Right hindlimb (tissue), 1 donor: ENCODE data around the gene EME1.

Experiments
- DNase-seq: peaks from one replicate; pipeline ENCODE4 v3.0.0-alpha.2; 2018

Gene EME1

DNA sequence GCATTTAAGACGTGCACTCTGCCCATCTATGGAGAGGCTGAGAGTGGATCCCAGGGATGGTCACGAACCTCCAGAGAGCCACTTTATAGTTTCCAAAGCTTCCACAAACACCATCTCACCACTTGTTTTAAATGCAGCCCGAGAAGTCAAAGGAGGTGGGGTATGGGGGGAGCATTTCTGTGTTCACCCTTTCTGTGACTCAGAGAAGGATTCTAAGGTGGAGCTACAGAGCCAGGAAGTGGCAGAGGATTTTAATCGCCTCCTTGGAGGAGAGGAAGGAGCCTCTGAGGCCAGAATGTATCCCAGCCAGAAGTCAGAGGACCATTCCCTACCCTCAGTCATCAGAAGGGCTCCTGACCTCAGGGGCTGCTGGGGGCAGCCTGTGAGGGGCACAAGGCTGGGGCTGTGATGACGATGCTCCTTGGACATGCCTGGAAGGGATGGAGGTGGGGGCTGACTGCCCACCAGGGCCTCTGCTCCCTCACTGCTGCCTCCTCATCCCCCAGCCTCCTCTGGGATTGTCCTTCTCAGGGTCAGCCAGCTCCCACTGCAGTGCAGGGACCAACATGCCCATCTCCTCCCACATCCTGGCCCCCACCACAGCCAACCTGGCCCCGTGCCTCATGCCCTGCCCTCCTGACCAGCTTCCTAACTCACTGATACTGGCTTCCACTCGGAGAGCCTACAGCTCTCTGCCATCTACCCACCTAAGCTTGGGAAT, 24.3 kb upstream of the EME1 start:
- DNase-seq = peak; percentile 12

DNA sequence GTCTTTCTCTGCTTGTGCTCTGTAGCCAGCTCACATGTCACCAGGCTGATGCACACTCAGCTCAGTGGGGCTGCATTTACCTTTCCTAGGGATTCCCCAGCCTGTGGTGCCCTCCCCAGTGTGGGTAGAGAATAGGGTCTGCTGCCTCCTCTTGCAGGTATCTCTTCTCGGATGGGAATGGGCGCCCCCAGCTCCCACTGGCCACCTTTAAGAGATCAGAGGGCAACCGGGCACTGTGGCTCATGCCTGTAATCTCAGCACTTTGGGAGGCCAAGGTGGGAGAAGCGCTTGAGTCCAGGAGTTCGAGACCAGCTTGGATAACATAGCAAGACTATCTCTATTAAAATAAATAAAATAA, 23.8 kb upstream of the EME1 start:
- DNase-seq = peak; percentile 14

DNA sequence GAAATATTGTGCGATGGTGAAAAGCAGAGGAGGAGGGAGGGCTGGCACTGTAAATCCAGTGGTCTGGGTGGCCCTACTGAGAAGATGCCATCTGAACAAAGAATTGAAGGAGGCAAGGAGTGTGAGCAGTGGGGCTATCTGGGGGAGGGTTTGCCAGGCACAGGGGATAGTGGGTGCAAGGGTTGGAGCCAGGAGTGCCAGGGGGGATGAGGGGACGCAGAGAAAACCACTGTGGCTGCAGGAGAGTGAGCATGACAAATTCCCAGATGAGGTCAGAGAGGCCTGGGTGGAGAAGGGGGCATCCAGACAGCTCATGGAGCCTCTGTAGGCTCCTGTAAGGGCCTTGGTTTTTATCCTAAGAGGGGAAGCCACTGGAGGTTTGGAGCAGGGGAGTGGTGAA, 22.3 kb upstream of the EME1 start:
- no peak for DNase-seq

DNA sequence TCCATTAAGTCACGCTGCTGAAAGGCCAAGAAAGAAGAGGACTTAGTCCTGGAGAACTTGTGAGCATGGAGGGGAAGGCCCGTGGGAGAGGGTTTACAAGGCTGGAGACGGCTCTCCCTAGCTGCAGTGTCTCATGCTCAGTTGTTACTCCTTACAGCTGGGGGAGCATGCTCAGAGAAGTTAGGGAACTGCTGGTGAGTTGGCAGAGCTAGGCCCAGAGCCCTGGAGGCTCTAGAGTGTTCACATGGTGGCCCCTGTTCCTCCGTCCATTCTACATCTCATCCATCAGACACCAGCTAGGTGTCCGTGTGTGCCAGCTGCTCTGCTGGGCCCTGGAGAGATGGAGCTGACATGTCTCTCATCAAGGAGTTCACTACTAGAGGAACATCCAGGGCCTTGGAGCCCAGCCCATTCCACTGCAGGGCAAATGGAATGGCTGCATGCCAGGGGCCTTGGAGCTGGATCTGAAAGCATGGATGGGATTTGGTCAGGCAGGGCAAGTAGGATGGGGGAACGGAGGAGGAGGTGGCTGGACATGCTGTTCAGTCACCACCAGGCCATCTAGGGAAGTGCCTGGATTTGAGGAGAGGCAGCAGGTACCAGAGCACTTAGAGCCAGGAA, 20.8 kb upstream of the EME1 start:
- DNase-seq = peak; percentile 24

DNA sequence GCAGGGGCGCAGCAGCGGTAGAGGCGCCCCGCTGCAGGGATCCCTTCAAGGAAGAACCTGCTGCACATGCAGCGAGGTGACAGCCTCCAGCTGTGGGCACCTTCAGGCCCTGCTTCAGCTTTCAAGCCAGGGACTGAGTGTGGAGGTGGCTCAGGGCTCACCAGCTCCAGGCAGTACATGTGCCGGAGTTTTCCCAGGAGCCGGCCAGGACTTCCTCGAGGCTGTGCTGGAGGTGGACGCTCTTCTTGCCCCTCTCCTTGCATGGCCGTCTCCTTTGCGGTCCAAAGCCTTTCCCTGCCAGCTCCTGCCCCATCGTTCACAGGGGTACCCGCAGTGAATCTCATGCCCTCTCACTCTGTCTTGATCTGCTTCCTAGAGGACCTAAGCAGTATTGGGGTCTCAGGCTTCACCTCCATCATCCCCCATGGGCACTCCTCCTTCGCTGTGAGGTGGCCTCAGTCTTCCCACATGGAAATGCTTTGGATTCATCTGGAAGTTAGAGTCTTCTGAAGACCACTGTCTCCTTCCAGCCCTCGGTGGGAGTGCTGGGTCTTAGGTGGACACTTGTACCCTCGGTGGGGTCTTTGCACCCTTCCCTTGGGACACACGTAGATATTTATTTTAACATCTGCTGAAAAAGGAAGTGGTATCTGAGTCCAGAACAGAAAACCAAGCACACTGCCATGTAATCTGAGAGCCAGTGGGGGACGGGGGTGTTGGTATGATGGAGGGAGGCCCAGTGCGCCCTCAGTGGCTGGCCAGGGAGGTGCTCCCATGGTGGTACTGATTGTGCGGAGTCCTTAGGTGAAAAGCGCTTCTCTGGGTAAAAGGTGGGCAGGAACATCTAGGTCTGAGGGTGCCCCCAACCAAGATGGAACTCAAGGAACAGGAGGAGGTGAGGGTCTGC, 20.1 kb upstream of the EME1 start:
- peak; percentile 16 for DNase-seq

DNA sequence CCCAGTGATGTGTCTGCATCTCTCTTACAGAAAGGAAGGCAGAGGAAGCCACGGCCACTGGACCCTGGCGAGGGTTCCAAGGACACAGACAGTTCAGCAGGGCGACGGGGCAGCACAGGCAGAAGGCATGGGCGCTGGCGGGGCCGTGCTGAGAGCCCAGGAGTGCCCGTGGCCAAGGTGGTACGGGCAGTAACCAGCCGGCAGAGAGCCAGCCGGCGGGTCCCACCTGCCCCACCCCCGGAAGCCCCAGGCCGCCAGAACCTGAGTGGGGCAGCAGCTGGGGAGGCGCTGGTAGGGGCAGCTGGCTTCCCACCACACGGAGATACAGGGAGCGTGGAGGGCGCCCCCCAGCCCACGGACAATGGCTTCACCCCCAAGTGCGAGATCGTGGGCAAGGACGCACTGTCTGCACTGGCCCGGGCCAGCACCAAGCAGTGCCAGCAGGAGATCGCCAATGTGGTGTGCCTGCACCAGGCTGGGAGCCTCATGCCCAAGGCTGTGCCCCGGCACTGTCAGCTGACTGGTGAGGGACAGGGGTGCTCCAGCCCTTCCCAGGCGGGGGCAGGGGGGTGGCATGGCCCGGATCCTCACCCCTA, 19.3 kb upstream of the EME1 start:
- DNase-seq = peak; percentile 16

DNA sequence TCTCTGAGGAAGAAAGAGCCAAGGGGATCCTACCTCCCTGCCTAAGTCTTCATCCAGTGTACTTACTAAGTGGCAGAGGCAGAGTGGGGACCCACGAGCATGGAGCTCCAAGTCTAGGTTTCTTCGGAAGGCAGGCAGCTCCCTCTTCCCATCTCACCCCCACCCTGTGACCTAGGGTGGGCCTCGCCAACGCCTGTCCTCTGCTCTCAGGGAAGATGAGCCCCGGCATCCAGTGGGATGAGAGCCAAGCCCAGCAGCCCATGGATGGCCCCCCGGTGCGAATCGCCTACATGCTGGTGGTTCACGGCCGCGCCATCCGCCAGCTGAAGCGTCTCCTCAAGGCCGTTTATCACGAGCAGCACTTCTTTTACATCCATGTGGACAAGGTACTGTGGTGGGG, 18.8 kb upstream of the EME1 start:
- DNase-seq = no peak

DNA sequence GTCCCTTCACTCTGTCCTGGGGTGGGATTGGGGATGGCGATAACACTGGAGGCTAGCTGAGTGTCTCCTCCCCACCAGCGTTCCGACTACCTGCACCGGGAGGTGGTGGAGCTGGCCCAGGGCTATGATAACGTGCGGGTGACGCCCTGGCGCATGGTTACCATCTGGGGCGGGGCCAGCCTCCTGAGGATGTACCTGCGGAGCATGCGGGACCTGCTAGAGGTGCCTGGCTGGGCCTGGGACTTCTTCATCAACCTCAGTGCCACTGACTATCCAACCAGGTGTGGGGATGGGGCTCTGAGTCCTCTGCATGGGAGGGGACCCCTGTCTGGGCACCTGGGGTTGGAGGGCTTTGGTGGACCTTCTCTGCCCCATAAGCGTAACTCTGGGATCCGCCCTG, 18.3 kb upstream of the EME1 start:
- peak; percentile 15 for DNase-seq

DNA sequence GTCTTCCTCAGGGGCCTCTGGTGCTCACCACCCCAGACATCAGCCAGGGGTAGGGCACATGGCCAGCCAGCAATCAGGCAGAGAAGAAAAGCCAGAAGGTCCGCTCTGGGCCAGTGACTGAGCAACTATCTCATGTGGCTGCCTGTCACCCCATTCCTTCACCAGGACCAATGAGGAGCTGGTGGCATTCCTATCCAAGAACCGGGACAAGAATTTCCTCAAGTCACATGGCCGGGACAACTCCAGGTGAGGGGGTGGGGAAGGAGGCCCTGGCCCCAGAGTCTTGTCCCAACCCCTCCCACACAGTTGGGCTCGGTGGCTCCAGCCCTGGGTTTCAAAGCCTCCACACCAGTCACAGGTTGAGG, 17.7 kb upstream of the EME1 start:
- peak; percentile 13 for DNase-seq

DNA sequence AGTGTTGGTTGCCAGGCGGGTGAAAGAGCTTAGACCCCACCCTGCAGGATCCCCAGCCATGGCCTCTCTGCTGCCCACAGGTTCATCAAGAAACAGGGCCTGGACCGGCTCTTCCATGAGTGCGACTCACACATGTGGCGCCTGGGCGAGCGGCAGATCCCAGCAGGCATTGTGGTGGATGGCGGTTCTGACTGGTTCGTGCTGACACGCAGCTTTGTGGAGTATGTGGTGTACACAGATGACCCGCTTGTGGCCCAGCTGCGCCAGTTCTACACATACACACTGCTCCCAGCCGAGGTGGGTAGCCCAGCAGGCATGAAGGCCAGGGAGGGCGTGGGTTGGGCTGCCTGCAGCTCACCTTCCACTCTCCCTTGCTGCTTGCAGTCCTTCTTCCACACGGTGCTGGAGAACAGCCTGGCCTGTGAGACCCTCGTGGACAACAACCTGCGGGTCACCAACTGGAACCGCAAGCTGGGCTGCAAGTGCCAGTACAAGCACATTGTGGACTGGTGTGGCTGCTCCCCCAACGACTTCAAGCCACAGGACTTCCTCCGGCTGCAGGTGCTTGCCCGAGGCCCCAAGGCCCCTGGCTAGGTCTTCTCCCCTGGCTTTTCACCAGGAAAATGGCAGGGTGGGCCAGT, 17.2 kb upstream of the EME1 start:
- peak; percentile 16 for DNase-seq

DNA sequence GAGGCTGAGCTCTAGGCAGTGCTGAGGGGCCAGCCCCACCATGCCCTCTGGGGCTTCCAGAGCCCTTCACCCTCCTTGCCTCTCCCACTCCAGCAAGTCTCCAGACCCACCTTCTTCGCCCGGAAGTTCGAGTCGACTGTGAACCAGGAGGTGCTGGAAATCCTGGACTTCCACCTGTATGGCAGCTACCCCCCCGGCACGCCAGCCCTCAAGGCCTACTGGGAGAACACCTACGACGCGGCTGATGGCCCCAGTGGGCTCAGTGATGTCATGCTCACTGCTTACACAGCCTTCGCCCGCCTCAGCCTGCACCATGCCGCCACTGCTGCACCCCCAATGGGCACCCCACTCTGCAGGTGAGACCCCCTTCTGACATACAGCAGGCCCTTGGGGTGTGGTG, 16.6 kb upstream of the EME1 start:
- DNase-seq = no peak

DNA sequence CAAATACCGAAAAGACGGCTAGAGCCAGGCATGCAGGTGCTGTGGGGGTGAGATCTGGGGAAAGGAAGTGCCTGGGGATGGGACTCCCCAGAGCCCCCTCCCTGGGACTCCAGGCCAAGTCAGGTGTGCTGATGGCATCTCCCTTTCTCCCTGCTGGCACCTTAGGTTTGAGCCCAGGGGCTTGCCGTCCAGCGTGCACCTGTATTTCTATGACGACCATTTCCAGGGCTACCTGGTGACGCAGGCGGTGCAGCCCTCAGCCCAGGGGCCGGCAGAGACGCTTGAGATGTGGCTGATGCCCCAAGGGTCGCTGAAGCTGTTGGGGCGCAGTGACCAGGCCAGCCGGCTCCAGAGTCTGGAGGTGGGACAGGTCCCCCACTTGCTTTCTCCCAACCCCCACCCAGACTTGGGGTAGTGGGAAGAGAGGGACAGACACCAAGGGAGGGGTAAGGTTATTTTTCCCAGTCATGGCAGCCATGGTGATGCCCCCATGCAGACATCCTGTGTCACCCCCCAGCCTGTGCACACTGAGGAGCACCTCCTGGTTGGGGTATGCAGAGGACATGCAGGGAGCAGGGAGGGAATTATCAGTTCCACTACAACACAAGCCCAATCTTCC, 16.0 kb upstream of the EME1 start:
- DNase-seq = no peak

DNA sequence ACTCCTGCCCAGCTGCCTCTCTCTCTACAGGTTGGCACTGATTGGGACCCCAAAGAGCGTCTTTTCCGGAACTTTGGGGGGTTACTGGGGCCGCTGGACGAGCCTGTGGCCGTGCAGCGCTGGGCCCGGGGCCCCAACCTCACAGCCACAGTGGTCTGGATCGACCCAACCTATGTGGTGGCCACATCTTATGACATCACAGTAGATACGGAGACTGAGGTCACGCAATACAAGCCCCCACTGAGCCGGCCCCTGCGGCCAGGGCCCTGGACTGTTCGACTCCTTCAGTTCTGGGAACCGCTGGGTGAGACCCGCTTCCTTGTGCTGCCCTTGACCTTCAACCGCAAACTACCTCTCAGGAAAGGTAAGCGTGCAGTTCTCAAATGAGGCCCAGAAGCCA, 14.9 kb upstream of the EME1 start:
- DNase-seq = no peak

DNA sequence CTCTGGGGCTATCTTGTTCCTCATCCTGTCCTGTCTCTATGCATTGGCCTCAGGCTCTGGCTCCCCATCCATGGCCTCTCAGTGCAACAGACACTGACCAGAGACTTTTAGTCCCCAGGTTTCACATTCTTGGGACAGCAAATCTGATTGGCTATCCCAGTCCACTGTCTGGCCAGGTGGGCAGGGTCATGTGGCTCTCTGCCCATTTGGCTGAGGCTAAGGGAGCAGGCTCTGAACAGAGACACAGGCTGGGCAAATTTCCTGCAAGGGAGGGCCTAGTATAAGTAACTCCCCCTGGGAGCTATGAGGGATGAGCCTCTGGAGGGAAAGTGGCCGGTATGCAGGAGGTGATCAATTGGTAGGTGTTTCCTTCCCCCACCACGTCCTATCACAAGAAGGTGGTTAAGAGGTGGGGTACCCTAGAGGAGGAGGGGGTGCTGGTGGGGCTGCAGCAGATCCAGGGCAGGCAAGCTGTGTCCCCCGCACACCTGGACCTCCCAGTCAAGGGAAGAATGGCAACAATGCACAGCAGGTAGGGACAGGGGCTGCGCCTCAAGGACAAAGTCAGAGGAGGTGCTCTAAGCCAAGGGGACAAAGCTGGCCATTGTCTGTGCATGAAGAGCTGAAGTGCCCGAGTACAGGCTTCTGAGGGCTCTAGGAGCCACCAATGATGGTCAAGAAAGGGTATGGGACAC, 13.9 kb upstream of the EME1 start:
- no peak for DNase-seq

DNA sequence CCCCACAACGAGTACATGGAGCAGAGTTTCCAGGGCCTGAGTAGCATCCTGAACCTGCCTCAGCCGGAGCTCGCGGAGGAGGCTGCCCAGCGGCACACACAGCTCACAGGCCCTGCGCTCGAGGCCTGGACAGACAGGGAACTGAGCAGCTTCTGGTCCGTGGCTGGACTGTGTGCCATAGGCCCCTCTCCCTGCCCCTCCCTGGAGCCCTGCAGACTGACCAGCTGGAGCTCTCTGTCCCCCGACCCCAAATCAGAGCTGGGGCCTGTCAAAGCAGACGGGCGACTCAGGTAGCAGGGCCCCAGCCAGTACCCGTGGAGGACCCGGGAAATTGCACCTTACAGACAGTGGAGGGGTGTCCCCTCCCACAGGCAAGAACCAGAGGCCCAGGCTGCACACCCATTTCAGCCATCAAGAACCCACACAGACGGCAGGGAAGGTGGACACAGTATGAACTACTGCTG, 13.0 kb upstream of the EME1 start:
- DNase-seq = no peak

DNA sequence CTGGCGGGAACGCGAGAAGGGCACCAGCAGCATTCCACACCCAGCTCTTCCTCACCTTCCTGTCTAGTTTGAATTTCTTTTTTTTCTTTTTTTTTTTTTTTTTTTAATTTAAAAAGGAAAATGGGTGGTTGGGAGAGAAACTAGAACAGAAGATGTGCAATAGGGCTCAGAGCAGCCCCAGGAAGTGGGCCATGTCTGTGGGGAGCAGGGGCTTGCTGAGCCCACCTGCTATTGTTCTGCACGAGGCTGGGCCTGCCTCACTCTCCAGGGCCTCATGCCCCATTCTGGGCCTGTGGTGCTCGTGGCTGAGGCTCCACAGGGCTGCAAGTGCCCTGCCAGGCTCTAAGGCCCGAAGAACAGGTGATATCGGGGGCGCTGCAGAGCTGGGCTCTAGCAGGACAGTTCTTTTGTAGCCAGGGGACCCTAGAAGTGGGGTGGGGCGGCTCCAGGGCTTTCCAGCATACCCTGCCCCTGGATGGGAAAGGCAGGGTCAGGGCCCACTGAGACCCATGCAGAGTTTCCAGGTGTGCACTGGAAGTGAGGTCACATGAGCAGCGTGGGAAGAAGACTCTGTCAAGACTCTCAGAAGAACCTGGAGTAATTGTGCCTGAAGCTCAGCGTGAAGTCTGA, 12.4 kb upstream of the EME1 start:
- DNase-seq = no peak

DNA sequence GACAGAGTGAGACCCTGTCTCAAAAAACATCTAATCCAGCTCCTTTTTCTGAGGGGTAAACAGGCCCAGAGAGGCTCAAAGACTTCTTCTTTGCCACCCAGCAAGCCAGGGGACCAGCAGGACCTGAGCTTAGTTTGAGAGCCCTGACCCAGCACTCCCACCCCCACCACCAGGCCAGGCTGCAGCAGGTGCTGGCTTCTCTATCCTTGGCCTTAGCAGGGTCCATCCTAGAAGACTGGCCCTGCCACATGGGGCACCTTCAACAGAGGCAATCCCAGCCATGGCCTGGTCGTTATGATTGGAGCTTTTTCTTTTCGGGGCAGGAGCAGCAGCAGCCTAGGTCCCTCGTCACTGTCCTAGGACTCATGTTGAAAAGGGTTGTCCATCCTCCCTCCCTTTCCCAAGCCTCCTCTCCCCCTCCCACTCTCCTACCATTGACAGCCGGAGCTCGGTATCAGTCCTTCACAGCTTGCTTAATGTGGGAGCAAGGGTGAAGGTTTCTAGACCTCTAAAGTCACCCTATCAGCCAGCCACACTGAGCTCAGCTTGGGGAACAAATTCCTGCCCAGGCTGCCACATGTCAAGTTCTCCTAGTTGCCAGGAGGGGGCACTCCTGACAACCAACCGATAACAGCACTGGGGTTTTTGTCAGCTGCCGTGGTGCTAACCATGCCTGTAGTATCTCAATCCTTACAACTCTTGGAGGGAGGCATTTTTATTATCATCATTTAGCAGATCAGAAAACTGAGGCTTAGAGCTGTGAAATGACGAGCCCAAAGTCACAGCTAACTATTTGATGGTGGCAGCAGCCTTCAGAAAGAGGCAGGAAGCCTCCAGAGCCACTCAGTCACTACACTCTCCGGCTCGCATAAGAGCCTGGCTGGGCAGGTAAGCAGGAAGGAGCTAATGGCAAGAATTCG, 11.2 kb upstream of the EME1 start:
- DNase-seq = no peak

DNA sequence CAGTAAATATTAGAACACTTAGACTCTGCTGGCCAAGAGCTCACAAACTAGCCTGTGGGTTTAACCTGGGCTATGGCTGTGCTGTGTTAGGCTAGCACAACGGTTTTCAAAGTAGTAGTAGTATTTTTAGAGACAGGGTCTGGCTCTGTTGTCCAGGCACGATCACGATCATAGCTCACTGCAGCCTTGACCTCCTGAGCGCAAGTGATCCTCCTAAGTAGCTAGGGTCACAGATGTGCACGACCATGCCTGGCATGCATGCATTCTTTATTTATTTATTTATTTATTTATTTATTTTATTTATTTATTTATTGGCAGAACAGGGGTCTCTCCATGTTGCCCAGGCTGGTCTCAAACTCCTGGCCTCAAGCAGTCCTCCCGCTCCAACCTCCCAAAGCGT, 10.4 kb upstream of the EME1 start:
- DNase-seq = no peak

DNA sequence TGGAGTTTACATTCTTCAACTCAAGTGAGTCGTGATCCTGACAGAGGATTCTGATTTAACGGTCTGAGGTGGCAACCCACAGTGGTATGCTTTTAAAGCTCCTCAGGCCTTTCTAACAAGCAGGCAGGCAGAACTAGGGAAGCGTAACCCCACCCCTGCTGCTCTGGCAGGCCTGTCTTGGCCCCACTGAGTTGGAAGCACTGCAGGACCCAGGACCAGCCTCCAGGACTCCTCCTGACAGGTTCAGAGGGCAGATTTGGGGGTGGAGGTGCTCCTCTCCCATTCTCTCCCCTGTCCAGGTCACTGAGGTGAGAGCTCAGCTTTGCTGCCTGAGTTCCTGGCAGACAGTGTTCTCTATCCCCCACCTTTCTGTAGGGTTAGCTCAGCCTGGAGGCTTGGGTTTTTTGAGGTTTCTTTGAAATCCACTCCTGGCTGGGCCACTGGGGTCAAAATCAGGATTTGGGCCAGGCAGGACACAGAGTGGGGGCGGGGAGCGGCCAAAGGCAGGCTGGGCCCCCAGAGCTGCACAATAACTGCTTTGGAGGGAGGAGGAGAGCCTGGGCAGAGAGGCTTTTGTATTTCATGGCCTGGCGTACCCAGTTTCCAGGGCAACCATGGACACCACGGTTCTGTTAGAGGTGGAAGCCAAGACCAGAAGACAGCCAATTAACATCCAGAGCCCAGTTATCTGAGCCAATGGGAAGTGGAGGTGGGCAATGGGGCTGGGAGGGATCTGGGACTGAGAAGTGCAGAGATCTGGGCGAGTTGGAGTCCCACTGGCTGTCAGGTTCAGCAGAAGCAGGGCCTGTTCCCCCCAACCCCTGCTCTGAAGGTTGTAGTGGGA, 9.6 kb upstream of the EME1 start:
- peak; percentile 77 for DNase-seq
